GM13977 (cell line): ENCODE results near the gene NEK7.
A peak's percentile ranks its signal among the peaks of the same experiment; 100 is the strongest.

Experiments
- DNase-seq: peaks from one replicate; pipeline ENCODE4 v3.0.0; 2012; ENCODE audit warnings: low spot score
- CTCF ChIP-seq: IDR thresholded peaks from 2 replicates; pipeline ENCODE4 v1.5.1; 2012; ENCODE audit warnings: mild to moderate bottlenecking, control low read depth; ENCODE audit not compliant: insufficient read depth; ENCODE audit errors: extremely low read depth, missing control alignments
- in situ Hi-C: fragments of 300-500 bp; cut with MboI; formaldehyde crosslinking; loops from one replicate; pipeline ENCODE4 v1.12.0; 2022; ENCODE audit warnings: low sequenced_read_pairs, low pct_unique_long_range_greater_than_20kb, mixed read lengths, inconsistent platforms; ENCODE audit not compliant: unreplicated experiment

NEK7 gene

GRCh38 chr1:198153804-198154203 lies 3.0 kb upstream of the NEK7 start:
- TF ChIP-seq CTCF, result no peak
- in situ Hi-C loops, result loop anchor here (25.0 kb wide), 1 partner anchor 533 kb away; no protein-coding TSS in a partner anchor
- no peak for DNase-seq

- TF ChIP-seq CTCF, result no peak
- no peak for DNase-seq
- in situ Hi-C loops, result loop anchor here (25.0 kb wide), 1 partner anchor 532 kb away; no protein-coding TSS in a partner anchor
Measured at GRCh38 chr1:198155253-198155652, 1.5 kb upstream of the NEK7 start.

GRCh38 chr1:198156111-198156744 lies 570 bp upstream of the NEK7 start:
- TF ChIP-seq CTCF, result peak; percentile 76
- in situ Hi-C loops, result loop anchor here (25.0 kb wide), 1 partner anchor 531 kb away; no protein-coding TSS in a partner anchor
- peak; percentile 77 for DNase-seq

GRCh38 chr1:198157241-198157846 lies 546 bp downstream of the NEK7 start:
- TF ChIP-seq CTCF, result no peak
- in situ Hi-C loops, result loop anchor here (25.0 kb wide), 1 partner anchor 530 kb away; no protein-coding TSS in a partner anchor
- DNase-seq, result peak; percentile 88

GRCh38 chr1:198157847-198158725 lies 1.3 kb downstream of the NEK7 start:
- TF ChIP-seq CTCF, result no peak
- DNase-seq, result peak; percentile 25
- in situ Hi-C loops, result loop anchor here (25.0 kb wide), 1 partner anchor 529 kb away; no protein-coding TSS in a partner anchor
